PC-3 (cell line): ENCODE data around the gene PLK3.

Experiments used
- EZH2 ChIP-seq: fragments of 300-600 bp; sonication (generic); IDR thresholded peaks from one replicate; pipeline ENCODE4 v1.6.1; 2017; ENCODE audit warnings: antibody characterized with exemption, mild to moderate bottlenecking, low read length; ENCODE audit not compliant: unreplicated experiment
- EZH2phosphoT487 ChIP-seq: fragments of 300-600 bp; sonication (generic); IDR thresholded peaks from 2 replicates; pipeline ENCODE4 v1.6.1; 2018; ENCODE audit warnings: mild to moderate bottlenecking, antibody characterized with exemption, low read length, borderline replicate concordance
- TF ChIP-seq, protein P1 (sequence below): fragments of 300-600 bp; sonication (generic); conservative IDR thresholded peaks from 2 replicates; pipeline ENCODE4 v1.5.1; 2017; ENCODE audit warnings: antibody characterized with exemption, low read depth, mild to moderate bottlenecking, low read length

DNA sequence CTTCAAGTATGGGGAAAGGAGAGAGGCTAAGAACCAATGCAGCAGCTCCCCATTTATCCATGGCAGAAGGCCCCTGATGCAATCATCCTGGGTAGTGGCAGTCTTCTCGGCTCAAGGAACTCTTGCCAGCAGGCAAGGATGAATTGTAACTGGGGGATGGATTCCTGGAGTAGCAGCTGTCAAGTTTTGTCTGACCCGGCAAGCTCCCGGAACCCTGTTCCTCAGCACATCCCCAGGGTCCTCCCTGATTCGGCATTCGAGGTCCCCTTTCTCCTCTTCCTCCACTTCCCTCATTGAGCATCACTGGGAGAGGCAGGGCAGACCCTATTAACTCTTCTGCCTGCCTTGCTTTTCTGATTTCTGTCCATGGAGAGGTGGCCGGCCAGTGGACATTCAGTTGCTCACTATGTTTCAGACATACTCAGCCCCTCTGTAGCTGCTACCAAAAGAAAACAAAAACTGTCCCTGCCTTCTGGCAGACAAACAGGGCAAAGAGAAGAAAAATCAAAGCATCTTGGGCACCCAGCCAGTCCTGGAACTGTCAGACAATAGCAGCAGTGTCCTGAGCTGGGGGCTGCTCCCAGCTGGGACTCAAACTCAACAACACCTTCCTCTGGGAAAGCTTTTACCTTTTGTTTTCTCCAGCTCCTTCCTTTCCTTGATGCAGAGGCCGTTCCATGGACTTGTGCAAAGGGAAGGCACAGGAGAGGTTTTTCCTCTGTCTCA lies 48.4 kb downstream of the PLK3 start:
- TF ChIP-seq, protein P1, sequence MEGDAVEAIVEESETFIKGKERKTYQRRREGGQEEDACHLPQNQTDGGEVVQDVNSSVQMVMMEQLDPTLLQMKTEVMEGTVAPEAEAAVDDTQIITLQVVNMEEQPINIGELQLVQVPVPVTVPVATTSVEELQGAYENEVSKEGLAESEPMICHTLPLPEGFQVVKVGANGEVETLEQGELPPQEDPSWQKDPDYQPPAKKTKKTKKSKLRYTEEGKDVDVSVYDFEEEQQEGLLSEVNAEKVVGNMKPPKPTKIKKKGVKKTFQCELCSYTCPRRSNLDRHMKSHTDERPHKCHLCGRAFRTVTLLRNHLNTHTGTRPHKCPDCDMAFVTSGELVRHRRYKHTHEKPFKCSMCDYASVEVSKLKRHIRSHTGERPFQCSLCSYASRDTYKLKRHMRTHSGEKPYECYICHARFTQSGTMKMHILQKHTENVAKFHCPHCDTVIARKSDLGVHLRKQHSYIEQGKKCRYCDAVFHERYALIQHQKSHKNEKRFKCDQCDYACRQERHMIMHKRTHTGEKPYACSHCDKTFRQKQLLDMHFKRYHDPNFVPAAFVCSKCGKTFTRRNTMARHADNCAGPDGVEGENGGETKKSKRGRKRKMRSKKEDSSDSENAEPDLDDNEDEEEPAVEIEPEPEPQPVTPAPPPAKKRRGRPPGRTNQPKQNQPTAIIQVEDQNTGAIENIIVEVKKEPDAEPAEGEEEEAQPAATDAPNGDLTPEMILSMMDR = no peak
- TF ChIP-seq EZH2 (no peak), EZH2phosphoT487 (no peak)
